ENCODE results near the gene MUC7.
A peak's percentile ranks its signal among the peaks of the same experiment; 100 is the strongest.
"Not testable (repeated sequence)": the region's sequence is repeated elsewhere in the genome, so short reads cannot be mapped to it uniquely, and the experiment has no call there.

MUC7 gene

DNA sequence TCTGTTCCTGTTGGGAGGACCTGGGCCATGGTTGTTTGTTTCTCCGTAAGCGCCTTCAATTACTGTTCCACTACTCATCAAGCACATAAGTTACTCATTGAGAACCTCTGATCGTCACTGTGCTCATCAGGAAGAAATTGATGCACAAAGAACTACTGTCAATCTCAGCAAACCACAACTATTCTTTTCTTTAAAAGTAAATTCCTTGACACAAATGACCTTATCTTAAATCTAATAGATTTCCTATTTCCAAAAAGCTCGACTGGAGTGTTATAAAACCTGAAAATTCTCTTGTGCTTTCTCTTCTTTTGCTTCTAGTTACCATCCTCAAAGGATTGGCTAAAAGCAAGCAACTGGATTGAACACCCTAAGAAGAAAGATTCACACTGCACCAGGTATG is at the start of gene MUC7:
MUC7 (plus strand) TSS at position 301 of the 400 bp plus-strand sequence. CDS start 1,825 bp downstream, outside the sequence.
- DNase-seq, result no peak

DNA sequence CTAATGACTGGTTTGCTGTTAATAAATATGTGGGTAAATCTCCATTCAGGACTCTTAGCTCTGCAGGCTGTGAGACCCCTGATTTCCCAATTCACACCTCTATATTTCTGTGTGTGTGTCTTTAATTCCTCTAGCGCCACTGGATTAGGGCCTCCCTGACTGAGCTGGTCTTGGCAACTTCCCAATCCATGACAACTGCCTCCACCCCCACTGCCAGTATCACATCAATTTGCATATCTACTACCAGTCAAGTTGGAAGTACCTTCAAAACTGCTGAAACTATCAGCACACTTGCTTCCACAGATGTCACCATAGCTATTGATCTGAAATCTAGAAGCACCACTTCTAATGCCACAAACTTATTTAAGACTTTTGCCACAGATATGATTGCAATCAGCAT is 46.7 kb upstream of the MUC7 start:
- no peak for DNase-seq

DNA sequence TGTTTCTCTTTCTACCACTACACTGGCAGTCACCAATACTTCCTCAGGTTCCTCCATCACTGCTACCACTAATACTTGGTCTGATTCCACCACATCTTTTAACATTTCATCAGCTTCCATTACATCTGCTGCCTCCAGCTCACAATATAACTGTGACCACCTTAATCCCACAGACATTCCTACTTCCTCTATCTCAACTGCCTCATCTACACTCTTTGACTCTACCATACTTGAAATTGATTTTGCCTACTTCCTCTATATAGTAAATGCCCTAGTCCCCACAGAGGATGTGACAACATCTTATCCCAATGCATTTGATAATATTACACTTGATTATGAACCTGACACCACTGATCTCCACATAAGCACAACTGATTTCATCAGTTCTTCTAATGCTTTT is 45.2 kb upstream of the MUC7 start:
- DNase-seq, result no peak

DNA sequence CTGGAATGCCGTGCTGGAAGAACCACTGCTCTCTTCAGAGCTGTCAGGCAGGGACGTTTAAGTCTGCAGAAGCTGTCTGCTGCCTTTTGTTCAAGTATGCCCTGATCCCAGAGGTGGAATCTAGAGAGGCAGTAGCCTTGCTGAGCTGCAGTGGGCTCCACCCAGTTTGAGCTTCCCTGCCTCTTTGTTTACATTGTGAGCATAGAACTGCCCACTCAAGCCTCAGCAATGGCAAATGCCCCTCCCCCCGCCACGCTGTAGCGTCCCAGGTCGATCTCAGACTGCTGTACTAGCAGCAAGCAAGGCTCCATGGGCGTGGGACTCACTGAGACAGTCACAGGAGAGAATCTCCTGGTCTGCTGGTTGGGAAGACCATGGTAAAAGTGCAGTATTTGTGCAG is 34.8 kb upstream of the MUC7 start:
- no peak for DNase-seq

DNA sequence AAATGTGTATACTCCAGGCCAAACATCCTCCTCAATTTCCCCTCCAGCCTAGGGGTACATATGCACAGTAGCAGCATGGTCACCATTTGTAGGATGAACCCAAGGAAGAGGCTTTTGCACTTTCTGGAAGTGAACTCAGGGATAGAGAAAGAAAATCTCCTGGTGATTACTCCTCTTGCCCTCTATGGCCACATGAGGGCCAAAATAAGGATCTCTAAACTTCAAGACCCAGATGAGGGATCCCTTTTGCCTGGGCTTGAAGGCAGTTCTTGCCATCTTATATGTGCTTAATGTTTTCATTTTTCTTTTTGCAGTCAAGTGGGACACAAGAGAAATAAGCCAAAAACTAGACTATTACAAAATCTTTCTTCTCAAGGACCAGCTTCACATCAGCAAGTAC is 29.5 kb upstream of the MUC7 start:
- DNase-seq, result no peak

DNA sequence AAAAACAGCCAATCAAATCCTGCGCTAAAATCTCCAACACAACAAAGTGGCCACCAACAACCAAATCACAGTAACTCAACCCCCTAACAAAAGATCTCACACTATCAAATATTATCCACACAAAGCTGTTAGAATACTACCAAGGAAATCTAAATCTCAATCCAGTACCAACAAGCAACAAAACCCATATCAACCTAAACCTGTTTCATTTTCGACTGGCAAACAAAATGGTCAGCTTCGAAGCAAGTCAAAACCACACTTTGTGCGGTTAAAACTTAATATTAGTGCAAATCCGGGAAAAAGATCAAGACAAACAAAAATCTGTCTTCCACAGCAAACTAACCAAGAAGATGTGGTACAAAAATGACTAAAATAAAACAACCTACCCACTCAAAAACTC is 28.7 kb upstream of the MUC7 start:
- no peak for DNase-seq

DNA sequence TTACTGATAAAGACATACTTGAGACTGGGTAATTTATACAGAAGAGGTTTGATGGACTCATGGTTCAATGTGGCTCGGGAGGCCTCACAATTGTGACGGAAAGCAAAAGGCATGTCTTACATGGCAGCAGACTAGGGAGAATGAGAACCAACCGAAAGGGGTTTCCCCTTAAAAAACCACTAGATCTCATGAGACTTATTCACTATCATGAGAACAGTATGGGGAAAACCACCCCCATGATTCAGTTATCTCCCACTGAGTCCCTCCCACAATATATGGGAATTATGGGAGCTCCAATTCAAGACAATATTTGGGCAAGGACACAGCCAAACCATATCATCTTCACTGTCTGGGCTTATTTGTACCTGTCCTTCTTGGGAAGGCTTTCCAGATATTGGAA is 22.8 kb upstream of the MUC7 start:
- no peak for DNase-seq

DNA sequence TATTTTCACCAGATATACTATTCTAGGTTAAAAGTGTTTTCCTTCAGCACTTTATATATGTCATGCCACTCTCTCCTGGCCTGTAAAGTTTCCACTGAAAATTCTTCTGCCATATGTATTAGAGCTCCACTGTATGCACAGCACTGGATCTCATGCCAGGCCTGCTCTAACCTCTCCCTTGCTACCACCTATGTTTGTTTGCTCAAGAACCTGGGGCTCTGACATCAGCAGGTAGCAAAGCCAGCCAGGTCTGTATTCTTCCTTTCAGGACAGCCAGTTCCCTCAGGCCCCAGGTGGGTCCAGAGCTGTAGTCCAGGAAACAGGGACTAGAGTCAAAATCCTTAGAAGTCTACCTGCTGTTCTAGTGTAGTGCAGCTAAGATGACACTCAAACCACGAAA is 19.1 kb upstream of the MUC7 start:
- no peak for DNase-seq

DNA sequence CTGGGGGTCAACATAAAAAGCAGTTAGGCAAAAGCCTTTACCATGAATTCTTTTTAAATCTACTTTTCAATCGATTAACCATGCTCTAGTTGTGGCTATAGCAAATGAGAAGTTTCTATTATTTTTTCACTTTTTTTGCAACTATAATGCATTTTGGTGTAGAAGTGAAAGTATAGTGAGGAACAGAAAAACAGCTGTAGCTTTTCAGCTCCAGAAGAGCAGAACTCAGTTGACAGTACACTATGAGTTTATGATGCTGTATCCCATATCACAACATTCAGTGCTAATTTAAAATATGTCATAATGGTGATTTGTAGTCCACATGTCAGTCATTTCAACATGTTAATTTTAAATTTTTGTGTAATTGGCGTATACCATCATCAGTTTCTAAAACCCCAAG is 8.7 kb upstream of the MUC7 start:
- DNase-seq, result no peak

DNA sequence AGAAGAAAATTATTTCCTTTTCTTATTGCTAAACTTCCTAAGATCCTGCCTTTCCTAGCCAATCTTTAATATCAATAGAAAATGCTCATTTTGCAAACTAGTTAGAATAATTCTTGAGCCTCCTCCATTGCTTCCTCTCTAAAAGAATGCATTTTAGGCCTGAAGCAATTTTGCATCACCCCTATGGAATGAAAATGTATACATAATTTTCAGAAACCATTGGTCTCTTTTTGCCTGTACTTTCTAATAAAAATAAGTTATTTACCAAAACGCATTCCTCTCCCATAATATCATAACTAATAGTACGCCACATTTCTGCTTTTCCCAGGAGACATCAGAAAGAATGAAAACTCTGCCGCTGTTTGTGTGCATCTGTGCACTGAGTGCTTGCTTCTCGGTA is 1.7 kb downstream of the MUC7 start:
- DNase-seq, result no peak

DNA sequence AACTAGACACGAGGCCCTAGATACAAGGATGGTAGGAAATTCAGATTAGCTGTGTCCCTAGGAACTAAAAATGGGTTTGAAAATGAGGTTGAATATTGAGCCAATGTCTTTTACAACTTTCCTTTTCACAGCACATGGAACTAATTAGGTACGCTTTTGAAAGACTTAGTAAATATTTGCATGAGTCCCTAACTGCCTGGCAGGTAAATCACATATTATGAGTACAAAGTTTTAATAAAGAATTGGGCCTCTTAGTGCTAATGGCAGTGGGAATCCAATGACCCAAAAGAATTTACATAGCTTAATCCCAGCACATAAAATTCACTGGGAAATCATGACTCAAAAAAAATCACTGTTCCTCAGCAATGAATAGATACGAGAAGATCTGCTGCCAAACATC is 16.8 kb downstream of the MUC7 start:
- DNase-seq, result no peak

DNA sequence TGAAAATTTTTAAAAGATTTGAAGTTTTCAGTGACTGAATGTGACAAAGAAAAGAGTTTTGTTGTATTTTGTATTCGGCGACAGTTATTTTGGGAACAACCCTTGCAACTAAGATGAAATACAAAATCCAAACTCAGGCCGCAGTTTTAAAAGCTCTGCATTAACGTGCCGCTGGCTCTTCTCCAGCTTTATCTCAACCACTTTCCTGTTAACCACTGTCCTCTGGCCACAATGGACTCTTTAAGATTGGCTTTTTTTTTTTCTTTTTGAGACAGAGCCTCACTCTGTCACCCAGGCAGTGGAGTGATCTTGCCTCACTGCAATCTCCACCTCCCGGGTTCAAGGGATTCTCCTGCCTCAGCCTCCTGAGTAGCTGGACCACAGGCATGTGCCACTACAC is 24.2 kb downstream of the MUC7 start:
- DNase-seq, result no peak

DNA sequence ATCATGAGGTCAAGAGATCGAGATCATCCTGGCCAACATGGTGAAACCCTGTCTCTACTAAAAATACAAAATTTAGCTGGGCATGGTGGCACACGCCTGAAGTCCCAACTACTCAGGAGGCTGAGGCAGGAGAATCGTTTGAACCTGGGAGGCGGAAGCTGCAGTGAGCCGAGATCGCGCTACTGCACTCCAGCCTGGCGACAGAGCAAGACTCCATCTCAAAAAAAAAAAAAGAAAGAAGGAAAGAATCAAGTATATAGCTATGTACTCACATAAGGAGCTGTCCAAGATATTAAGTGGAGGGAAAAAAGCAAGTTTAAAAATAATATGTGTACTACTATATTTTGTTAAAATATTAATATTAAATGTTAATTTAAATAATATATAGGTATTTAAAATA is 29.8 kb downstream of the MUC7 start:
- not testable (repeated sequence) for DNase-seq

DNA sequence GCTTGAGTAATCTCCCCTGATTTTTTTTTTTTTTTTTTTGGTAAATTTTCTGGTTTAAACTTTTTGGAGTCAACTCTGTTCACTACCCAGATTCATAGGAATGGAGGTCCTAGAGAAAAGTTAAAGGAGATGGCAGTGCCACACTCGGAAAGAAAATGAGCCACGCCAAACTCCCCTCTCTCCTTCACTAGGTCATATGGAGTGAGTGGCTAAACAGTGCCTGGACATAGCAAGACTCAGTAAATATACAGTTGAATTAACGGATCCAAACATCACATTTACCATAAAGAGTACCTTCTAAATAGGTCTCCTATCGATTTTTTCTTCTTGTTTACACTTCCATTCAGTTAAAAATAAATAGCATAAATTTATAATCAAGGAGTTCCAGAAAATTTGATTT is 32.7 kb downstream of the MUC7 start:
- DNase-seq, result no peak

DNA sequence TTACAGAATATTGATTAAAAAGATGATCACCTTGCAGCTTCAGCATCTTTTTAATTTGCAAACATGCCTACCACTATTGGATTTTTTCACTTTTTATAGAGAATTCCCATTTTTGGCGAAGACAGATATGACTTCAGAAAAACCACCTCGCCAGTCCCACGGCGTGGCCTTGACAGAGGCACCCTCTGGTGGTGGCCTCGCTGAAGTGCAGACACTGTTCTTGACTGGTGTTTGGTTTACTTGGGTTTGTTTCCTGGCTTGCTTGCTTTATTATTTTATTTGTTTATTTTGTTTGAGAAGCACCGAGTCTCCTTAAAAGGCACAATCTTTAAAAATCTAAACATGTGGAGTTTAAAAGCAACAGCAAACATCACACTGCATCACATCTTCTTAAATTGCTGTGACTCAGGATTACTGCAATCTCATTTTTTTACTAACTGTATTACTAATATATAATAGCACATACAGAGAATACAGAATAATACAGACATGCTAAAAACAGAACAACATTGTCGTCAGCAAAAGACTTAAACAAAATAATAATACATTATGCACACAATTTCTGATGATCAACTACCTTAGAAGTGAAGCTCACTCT is 33.3 kb downstream of the MUC7 start:
- DNase-seq, result peak; percentile 34

DNA sequence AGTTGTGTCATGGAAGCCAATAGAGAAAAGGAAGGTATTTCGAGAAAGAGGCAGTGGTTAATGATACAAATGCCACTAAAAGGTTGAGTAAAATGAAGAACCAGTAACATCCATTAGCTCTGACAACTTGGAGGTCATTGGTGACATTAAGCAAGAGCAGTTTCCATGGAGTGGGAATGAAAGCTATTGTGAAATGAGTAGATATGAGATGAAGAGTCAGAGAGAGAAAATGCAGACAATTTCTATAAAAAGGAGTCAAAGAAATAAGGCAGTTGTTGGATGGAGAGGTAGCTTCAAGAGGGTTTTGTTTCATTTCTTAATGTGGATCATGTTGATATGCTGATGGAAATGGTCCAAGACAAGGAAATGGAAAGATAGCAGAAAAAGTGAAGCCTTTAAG is 36.8 kb downstream of the MUC7 start:
- no peak for DNase-seq

DNA sequence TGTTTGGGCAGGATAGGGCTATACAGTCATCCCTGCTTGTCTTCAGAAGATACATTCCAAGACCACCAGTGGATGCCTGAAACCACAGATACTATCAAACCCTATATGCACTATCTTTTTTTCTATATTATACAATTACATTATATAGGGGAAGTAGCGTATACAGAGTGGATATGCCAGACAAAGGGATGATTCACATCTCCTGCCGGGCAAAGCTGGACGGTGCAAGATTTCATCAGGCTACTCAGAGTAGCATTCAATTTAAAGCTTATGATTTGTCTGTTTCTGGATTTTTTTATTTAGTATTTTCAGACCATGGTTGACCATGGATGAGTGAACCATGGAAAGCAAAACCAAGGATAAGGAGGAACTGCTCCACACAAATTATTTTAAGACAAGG is 39.4 kb downstream of the MUC7 start:
- no peak for DNase-seq

DNA sequence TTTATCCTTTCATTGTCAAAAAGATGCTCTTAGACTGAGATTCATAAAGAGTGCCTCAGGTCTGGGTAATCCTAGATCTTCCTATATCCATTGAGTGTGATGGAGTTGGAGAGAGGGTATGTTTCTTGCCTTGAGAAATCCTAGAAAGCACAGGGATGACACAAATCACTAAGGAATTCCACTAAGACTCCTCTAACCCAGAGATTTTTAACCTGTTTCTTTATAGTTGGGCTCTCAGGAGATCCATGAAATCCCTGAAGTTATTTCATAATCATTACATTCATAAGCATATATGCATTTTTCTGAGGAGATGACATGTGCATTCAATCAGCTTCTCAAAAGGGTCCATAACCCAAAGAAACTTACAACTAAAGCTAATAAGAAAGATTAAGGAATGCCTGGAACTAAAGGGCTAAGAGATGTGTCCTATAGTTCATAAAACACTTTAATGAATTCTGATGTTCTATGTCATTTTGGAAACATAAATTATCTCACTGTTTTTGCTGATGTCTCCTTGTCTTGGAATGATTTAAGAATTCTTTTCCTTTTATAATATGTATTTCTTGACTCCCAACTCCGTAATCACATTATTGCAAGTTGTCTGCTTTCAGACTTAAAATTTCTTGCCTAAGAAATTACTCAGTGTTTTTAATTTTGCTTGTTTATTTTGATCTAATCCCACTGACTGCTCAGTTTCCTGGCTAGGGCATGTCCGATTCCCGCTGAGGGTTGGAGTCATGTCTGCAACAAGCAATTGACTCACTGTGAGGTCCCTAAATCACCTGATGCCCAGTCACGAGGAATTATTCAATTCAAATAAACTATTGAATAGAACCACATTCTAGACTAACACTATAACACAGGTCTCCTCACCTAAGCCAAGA is 43.6 kb downstream of the MUC7 start:
- DNase-seq, result no peak

DNA sequence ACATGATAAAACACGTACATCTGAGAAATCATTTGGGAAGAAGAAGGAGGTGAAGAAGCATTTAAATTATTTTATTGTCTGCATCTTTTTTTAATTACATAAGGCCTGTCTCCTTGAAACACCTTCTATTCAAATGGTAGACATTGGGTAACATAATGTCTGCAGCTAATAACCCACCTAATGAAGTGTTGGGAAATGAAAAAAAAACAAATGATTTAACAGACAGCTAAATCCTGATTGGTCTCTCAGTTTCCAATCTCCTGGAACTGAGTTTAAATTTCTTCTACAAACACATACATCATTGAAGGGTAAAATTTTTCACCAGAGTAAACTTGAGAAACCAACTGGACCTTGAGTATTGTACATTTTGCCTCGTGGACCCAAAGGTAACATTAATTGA is 46.3 kb downstream of the MUC7 start, which contains the start of gene AMTN:
AMTN (plus strand) TSS at position 301 of the 400 bp plus-strand sequence. CDS start 209 bp downstream, outside the sequence.
- no peak for DNase-seq

DNA sequence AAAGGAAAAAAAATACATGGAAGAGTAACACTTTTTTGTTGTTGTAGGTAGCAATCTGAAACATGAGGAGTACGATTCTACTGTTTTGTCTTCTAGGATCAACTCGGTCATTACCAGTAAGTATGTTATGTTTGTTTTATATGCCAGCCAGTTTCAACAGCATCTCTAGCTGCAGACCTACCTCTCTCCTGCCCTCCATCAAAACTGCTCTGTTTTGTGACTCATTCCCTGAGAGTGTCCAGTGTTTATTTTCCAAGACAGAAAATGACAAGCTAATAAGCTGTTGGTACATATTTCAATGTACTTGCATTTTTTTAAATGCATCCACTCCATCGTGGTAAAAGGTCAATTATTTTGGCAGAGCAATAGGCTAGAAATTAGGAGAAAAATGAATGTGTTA is 46.7 kb downstream of the MUC7 start:
- DNase-seq, result no peak

DNA sequence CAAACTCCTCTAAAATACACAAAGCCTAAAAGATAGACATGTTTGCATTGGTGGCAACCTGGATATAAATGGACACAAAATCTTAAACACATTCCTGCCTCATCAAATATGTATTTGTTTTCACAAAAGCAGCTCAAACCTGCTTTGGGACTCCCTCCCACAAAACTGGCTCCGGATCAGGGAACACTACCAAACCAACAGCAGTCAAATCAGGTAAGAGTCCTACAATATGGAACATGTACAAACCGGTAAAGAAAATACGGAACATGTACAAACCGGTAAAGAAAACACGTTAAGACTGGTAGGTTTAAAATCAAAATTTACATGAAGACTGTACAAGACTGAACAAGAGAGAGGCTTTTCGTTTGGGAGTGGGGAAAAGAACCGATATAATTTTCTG is 50.6 kb downstream of the MUC7 start:
- no peak for DNase-seq

DNA sequence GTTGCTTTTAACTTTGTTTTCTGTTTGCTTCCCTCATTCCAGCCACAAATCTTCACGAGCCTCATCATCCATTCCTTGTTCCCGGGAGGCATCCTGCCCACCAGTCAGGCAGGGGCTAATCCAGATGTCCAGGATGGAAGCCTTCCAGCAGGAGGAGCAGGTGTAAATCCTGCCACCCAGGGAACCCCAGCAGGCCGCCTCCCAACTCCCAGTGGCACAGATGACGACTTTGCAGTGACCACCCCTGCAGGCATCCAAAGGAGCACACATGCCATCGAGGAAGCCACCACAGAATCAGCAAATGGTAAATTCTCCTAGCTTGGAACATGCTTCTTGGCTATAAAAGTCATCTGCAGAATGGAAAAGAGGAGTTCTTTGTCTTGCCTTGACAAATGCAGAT is 59.0 kb downstream of the MUC7 start:
- DNase-seq, result no peak

DNA sequence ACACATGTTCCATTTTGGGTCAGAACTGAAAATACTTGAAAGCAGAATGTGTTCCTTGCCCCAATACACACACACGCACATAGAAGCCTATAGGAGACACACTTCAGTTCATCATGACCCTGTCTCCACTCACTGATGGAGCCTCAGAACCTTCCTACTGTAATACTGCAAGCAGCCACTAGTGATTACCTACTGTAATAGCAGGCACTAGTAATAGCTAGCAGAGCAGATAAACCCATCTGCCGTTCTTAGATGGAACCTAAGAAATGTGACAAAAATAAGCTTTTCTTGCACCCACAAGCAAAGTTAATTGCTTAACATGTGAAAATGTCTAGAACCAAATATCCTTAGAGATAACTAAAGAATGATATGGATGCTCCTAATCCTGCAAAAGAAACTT is 60.0 kb downstream of the MUC7 start:
- no peak for DNase-seq
